ENCODE measurements around the gene CARS1.
A peak's percentile ranks its signal among the peaks of the same experiment; 100 is the strongest.

CARS1 gene

GRCh38 chr11:3026803-3027202 lies 30.4 kb downstream of the CARS1 start:
- H3K4me3 ChIP-seq (ENCODE audit: low read length in 2 of 2): no peak overlapping the region
- H2BK15ac ChIP-seq (ENCODE audit: low read length): no peak overlapping the region
- no peak overlapping the region for H3K4me2 ChIP-seq (ENCODE audit: insufficient read depth, low read length, poor library complexity, severe bottlenecking)
- H2AK5ac ChIP-seq (ENCODE audit: low read depth, low read length): no peak overlapping the region
- H3K36me3 ChIP-seq (replicated peaks in 1 of 2; ENCODE audit: control insufficient read depth in 2 of 2, insufficient read depth in 2 of 2, low read length in 2 of 2): peaks cover 32 to 86% of the 10 kb centered on the region in 2 donors
- peak overlapping the region; percentile 50 for H3K9ac ChIP-seq (ENCODE audit: low read depth, low read length, poor library complexity)
- H3K27me3 ChIP-seq (ENCODE audit: control insufficient read depth in 3 of 3, insufficient read depth in 3 of 3, low read depth in 1 of 3, low read length in 3 of 3): no peaks in the 10 kb centered on the region
- H3K9me3 ChIP-seq (replicated peaks in 1 of 2; ENCODE audit: control insufficient read depth in 2 of 2, insufficient read depth in 1 of 2, low read depth in 1 of 2, low read length in 2 of 2): no peaks in the 10 kb centered on the region
- H3K27ac ChIP-seq (replicated peaks; ENCODE audit: low read length): no peak overlapping the region
- H2BK5ac ChIP-seq (ENCODE audit: low read length): no peak overlapping the region
- H3K4me1 ChIP-seq (ENCODE audit: control insufficient read depth in 2 of 2, insufficient read depth in 1 of 2, low read depth in 1 of 2, low read length in 2 of 2): peaks cover 0 to 7% of the 10 kb centered on the region in 2 donors
- peak overlapping the region; percentile 52 for H3K23ac ChIP-seq (ENCODE audit: low read depth, low read length, poor library complexity)
- H2BK120ac ChIP-seq (ENCODE audit: low read depth, low read length): no peak overlapping the region
- no peak overlapping the region for H4K8ac ChIP-seq (ENCODE audit: low read depth, low read length)
- WGBS, 2 donors (ENCODE audit: extremely low coverage in 2 of 2, insufficient read length in 2 of 2, insufficient replicate concordance in 1 of 2): no CpG with 5 or more reads among the region's 8 CpGs
- H3K18ac ChIP-seq (ENCODE audit: low read length): no peak overlapping the region
- no peak overlapping the region for H3K14ac ChIP-seq (ENCODE audit: low read length)
- H3K4ac ChIP-seq (ENCODE audit: low read length): no peak overlapping the region
- no peak for DNase-seq (ENCODE audit: low spot score)
- H3K79me1 ChIP-seq (ENCODE audit: low read depth, low read length): peaks cover 3% of the 10 kb centered on the region
- H4K91ac ChIP-seq (ENCODE audit: low read depth, low read length, poor library complexity): no peak overlapping the region
- no peak overlapping the region for H2BK12ac ChIP-seq (ENCODE audit: low read length)
- H2AFZ ChIP-seq (ENCODE audit: low read length): no peak overlapping the region

GRCh38 chr11:3022982-3023381 lies 34.2 kb downstream of the CARS1 start:
- Histone ChIP-seq H3K4me1 (ENCODE audit: control insufficient read depth in 2 of 2, insufficient read depth in 1 of 2, low read depth in 1 of 2, low read length in 2 of 2) (peaks cover 7 to 10% of the 10 kb centered on the region in 2 donors), H3K4me3 (ENCODE audit: low read length in 2 of 2) (no peak overlapping the region), H3K18ac (ENCODE audit: low read length) (no peak overlapping the region), H2BK5ac (ENCODE audit: low read length) (no peak overlapping the region), H2BK120ac (ENCODE audit: low read depth, low read length) (no peak overlapping the region), H2AFZ (ENCODE audit: low read length) (no peak overlapping the region), H3K27ac (replicated peaks; ENCODE audit: low read length) (no peak overlapping the region), H3K4me2 (ENCODE audit: insufficient read depth, low read length, poor library complexity, severe bottlenecking) (no peak overlapping the region), H4K91ac (ENCODE audit: low read depth, low read length, poor library complexity) (no peak overlapping the region), H4K8ac (ENCODE audit: low read depth, low read length) (no peak overlapping the region), H3K14ac (ENCODE audit: low read length) (no peak overlapping the region), H3K79me1 (ENCODE audit: low read depth, low read length) (peaks cover 3% of the 10 kb centered on the region), H3K23ac (ENCODE audit: low read depth, low read length, poor library complexity) (no peak overlapping the region), H3K27me3 (ENCODE audit: control insufficient read depth in 3 of 3, insufficient read depth in 3 of 3, low read depth in 1 of 3, low read length in 3 of 3) (no peaks in the 10 kb centered on the region), H2BK15ac (ENCODE audit: low read length) (no peak overlapping the region), H3K4ac (ENCODE audit: low read length) (no peak overlapping the region), H3K9ac (ENCODE audit: low read depth, low read length, poor library complexity) (no peak overlapping the region), H3K9me3 (replicated peaks in 1 of 2; ENCODE audit: control insufficient read depth in 2 of 2, insufficient read depth in 1 of 2, low read depth in 1 of 2, low read length in 2 of 2) (peaks cover 0 to 2% of the 10 kb centered on the region in 2 donors), H3K36me3 (replicated peaks in 1 of 2; ENCODE audit: control insufficient read depth in 2 of 2, insufficient read depth in 2 of 2, low read length in 2 of 2) (peaks cover 30 to 81% of the 10 kb centered on the region in 2 donors), H2BK12ac (ENCODE audit: low read length) (no peak overlapping the region), H2AK5ac (ENCODE audit: low read depth, low read length) (no peak overlapping the region)
- WGBS, 2 donors (ENCODE audit: extremely low coverage in 2 of 2, insufficient read length in 2 of 2, insufficient replicate concordance in 1 of 2): no CpG with 5 or more reads among the region's 4 CpGs
- DNase-seq (ENCODE audit: low spot score): no peak

- H3K36me3 ChIP-seq (replicated peaks in 1 of 2; ENCODE audit: control insufficient read depth in 2 of 2, insufficient read depth in 2 of 2, low read length in 2 of 2): peaks cover 33 to 81% of the 10 kb centered on the region in 2 donors
- H3K4me2 ChIP-seq (ENCODE audit: insufficient read depth, low read length, poor library complexity, severe bottlenecking): no peak overlapping the region
- no peak overlapping the region for H2AFZ ChIP-seq (ENCODE audit: low read length)
- no peak overlapping the region for H3K9ac ChIP-seq (ENCODE audit: low read depth, low read length, poor library complexity)
- no peak overlapping the region for H2BK15ac ChIP-seq (ENCODE audit: low read length)
- no peak overlapping the region for H3K18ac ChIP-seq (ENCODE audit: low read length)
- no peak overlapping the region for H2AK5ac ChIP-seq (ENCODE audit: low read depth, low read length)
- H3K4me1 ChIP-seq (ENCODE audit: control insufficient read depth in 2 of 2, insufficient read depth in 1 of 2, low read depth in 1 of 2, low read length in 2 of 2): peaks cover 7 to 10% of the 10 kb centered on the region in 2 donors
- peaks cover 3% of the 10 kb centered on the region for H3K79me1 ChIP-seq (ENCODE audit: low read depth, low read length)
- H3K4me3 ChIP-seq (ENCODE audit: low read length in 2 of 2): peak overlapping the region in 1 of 2 donors; percentile 18
- no peak overlapping the region for H2BK12ac ChIP-seq (ENCODE audit: low read length)
- no peak overlapping the region for H3K27ac ChIP-seq (replicated peaks; ENCODE audit: low read length)
- H4K8ac ChIP-seq (ENCODE audit: low read depth, low read length): no peak overlapping the region
- H2BK5ac ChIP-seq (ENCODE audit: low read length): no peak overlapping the region
- no peak for DNase-seq (ENCODE audit: low spot score)
- H3K27me3 ChIP-seq (ENCODE audit: control insufficient read depth in 3 of 3, insufficient read depth in 3 of 3, low read depth in 1 of 3, low read length in 3 of 3): no peaks in the 10 kb centered on the region
- H3K4ac ChIP-seq (ENCODE audit: low read length): no peak overlapping the region
- H3K14ac ChIP-seq (ENCODE audit: low read length): no peak overlapping the region
- H4K91ac ChIP-seq (ENCODE audit: low read depth, low read length, poor library complexity): no peak overlapping the region
- no peak overlapping the region for H3K23ac ChIP-seq (ENCODE audit: low read depth, low read length, poor library complexity)
- no CpG with 5 or more reads among the region's 14 CpGs for WGBS, 2 donors (ENCODE audit: extremely low coverage in 2 of 2, insufficient read length in 2 of 2, insufficient replicate concordance in 1 of 2)
- H2BK120ac ChIP-seq (ENCODE audit: low read depth, low read length): no peak overlapping the region
- peaks cover 0 to 2% of the 10 kb centered on the region in 2 donors for H3K9me3 ChIP-seq (replicated peaks in 1 of 2; ENCODE audit: control insufficient read depth in 2 of 2, insufficient read depth in 1 of 2, low read depth in 1 of 2, low read length in 2 of 2)
These were observed 34.8 kb downstream of the CARS1 start for GRCh38 chr11:3022300-3022967.

GRCh38 chr11:3021125-3021524 lies 36.1 kb downstream of the CARS1 start:
- Histone ChIP-seq H3K4me2 (ENCODE audit: insufficient read depth, low read length, poor library complexity, severe bottlenecking) (no peak overlapping the region), H3K4me3 (ENCODE audit: low read length in 2 of 2) (no peak overlapping the region), H3K9ac (ENCODE audit: low read depth, low read length, poor library complexity) (no peak overlapping the region), H2AK5ac (ENCODE audit: low read depth, low read length) (no peak overlapping the region), H2BK120ac (ENCODE audit: low read depth, low read length) (no peak overlapping the region), H2BK5ac (ENCODE audit: low read length) (no peak overlapping the region), H3K79me1 (ENCODE audit: low read depth, low read length) (peaks cover 3% of the 10 kb centered on the region), H3K14ac (ENCODE audit: low read length) (no peak overlapping the region), H2BK12ac (ENCODE audit: low read length) (no peak overlapping the region), H3K9me3 (replicated peaks in 1 of 2; ENCODE audit: control insufficient read depth in 2 of 2, insufficient read depth in 1 of 2, low read depth in 1 of 2, low read length in 2 of 2) (peaks cover 0 to 2% of the 10 kb centered on the region in 2 donors), H3K23ac (ENCODE audit: low read depth, low read length, poor library complexity) (no peak overlapping the region), H3K4ac (ENCODE audit: low read length) (no peak overlapping the region), H2BK15ac (ENCODE audit: low read length) (no peak overlapping the region), H3K27me3 (ENCODE audit: control insufficient read depth in 3 of 3, insufficient read depth in 3 of 3, low read depth in 1 of 3, low read length in 3 of 3) (no peaks in the 10 kb centered on the region), H3K36me3 (replicated peaks in 1 of 2; ENCODE audit: control insufficient read depth in 2 of 2, insufficient read depth in 2 of 2, low read length in 2 of 2) (peaks cover 32 to 81% of the 10 kb centered on the region in 2 donors), H3K4me1 (ENCODE audit: control insufficient read depth in 2 of 2, insufficient read depth in 1 of 2, low read depth in 1 of 2, low read length in 2 of 2) (peaks cover 7 to 10% of the 10 kb centered on the region in 2 donors), H2AFZ (ENCODE audit: low read length) (no peak overlapping the region), H3K27ac (replicated peaks; ENCODE audit: low read length) (no peak overlapping the region), H4K91ac (ENCODE audit: low read depth, low read length, poor library complexity) (no peak overlapping the region), H3K18ac (ENCODE audit: low read length) (no peak overlapping the region), H4K8ac (ENCODE audit: low read depth, low read length) (no peak overlapping the region)
- WGBS, 2 donors (ENCODE audit: extremely low coverage in 2 of 2, insufficient read length in 2 of 2, insufficient replicate concordance in 1 of 2): no CpG with 5 or more reads among the region's 4 CpGs
- peak; percentile 56 for DNase-seq (ENCODE audit: low spot score)

All from neuronal stem cell (in vitro differentiated cells).